EH (cell line): ENCODE measurements around the gene PKD1L1.
"Not testable (repeated sequence)": the region's sequence is repeated elsewhere in the genome, so short reads cannot be mapped to it uniquely, and the experiment has no call there.

Source experiments
- DNase-seq: peaks from one replicate; pipeline ENCODE4 v3.0.0-alpha.2; 2015; ENCODE audit warnings: low read depth

Gene PKD1L1

DNA sequence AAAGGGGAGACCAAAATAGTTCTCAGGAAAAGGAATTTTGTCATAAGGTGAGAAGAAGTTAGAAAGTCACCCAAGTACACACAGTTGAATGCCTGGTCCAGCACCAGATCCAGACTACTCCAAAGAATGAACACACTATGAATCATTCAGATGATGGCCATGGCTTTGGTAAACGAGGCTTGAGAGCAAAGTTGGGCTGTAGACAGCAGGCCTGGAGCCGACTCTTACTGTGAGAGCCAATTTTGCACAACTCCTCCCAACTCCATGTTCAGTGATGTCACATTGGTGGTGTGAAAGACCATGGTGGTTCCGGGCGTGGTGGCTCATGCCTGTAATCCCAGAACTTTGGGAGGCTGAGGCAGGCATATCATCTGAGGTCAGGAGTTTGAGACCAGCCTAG, 131.6 kb downstream of the PKD1L1 start:
- DNase-seq: peak; percentile 75

DNA sequence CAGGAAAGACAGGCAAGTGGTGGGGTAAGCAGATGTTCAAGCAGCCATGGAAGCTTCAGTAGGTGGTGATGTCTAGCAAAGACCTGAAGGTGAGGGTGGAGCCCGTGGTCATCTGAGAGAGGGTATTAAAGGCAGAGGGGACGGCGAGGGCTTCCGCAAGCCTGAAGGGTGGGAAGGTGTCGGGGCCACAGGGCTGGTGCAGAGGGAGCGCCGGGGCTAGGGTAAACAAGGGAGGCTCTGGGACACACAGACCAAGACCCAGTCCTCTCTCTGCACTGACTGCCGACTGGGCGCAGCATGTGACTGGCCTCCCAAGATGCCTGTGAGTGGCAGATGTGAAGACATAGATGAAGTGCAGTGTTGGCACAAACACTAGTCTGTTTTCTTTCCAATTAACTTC, 132.4 kb downstream of the PKD1L1 start:
- DNase-seq: no peak

DNA sequence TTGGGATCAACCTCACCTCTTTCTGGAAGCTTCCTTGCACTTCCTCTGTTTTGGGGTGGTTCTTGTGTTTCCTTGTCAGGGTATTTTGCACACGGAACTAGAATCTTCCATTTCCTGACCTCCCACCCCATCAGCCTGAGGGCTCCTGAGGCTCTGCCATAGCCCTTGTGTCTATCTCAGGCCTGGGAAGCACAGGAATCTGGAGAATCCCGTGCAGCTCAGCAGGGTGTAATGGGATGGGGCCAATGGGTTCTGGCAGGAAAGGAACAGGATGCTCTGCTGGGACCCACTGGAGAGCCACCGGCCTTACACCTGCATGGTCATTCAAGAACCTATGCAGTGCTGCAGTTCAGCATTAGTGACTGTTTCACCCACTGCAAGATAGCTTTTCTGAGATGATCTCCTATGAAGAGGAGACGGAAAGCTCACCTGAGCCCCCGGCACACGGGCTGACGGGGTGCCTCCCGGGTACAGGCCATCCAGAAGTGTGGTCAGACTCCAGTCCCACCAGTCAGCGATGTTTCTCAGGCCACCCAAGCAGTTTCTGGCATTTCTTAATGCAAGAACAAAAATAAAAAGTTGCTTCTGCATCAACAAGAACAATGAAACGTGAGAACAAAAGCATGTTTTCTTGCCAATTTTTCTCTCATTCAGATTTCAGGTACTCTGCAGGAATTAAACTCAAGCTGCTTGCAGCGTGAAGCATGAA, 133.2 kb downstream of the PKD1L1 start:
- DNase-seq: peak; percentile 55

DNA sequence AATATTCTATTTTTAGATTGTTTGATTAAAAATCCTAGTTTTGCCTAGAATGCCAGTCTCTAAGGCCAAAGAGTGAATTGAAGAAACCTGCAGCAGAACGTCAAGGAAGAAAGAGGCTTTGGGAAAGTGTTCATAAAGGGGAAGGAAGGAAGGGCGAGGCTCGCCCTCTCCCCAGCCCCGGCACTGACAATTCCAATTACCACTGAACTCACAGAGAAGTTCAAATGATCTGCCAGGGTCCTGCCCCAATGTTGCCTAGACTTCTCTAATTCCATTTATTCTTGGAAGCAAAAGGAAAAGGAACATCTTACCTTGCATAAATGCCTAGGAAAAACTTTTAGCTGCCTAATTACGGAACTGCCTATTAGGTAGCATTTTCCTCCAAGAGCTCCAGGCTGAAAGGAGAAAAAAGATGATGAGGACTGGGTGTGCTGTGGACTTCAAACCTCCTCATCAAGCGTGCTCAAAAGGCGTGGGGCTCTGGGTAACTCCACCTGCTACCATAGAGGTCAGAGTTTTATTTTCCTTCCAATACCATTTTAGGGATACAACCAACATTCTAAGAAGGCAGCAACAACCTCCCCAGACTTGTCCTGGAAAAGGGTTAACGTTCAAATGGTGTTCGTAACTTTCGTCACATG, 134.5 kb downstream of the PKD1L1 start:
- no peak for DNase-seq

DNA sequence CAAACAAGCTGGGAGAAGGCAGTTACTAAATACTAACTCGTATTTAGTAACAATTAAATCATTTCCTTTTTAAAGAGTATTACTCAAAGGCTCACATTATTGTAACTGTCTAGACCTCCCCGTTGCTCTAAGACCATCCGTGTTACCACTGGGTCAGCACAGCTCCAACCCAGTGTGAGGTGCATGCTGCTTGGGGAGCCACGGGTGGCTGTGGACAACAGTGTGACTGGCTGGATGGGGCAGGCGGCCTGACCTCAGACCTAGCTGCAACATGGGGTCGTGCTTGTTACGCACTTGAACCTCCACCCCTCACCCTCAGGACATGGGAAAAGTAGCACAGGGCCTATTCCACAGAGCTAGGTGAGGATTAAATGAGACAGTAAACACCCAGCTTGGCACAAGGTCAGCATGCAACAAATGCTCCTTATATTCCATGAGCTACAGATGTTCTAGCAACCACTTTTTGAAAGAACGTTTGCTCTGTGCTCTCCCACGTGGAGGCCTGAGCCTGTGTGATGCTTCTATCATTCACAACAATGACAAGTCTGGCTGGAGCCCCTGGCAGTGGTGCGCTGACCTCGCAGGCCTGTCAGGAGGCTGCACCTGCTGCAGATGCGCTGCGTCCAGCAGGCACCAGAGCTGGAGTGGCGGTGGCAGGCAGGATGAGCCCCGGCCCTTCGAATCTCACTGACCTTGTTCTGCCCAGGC, 135.7 kb downstream of the PKD1L1 start:
- no peak for DNase-seq

DNA sequence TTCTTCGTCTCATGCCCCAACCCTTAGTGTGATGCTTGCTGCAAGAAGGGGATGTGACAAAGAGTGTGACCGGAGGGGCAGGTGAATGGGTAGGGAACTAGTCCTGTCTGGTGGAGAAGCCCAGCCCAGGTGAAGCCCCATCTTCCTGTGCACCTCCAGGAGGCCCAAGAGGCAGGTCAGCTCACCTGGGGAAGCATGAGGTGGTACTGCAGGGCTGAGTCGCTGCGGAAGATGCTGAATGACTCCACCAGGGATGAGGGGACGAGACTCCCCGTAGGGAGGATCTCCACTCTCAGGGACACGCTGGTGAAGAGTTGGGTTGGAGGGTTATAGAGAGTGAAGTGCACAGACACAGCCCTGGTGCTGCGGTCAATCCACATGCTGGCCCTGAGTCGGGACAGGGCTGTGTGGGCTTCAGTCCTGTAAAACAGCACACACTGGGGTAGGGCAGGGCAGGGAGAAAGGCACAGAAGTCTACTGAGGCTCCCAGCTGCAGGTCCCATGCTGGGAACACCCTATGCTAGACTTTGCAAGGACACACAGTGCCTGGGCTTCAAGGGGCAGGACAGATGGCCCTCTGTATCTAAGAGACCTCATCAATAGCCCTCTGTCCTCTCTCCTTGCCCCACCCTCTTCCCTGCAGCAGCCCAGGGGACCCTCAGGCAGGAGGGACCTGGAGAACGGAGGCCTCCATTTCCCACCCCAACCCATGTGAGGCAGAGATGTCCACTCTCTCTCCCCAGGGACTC, 136.5 kb downstream of the PKD1L1 start:
- no peak for DNase-seq

DNA sequence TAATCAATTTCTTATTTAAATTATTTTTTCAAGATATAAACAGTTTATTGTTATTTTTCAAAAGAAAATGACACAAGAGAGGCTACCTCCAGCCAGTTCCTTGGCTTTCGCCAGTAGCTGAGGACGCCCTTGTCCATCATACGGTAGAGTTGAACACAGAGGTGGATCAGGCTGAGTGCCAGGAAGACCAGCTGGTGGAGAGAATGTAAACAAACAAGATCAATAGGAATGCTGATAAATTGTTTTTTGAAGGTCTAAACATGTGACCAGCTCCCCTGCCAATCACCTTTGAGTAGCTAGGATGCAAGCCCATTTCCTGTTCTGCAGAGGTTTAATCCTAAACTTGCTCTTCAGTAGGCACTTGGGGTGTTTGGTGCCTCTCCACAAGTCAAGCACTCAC, 138.9 kb downstream of the PKD1L1 start:
- no peak for DNase-seq

DNA sequence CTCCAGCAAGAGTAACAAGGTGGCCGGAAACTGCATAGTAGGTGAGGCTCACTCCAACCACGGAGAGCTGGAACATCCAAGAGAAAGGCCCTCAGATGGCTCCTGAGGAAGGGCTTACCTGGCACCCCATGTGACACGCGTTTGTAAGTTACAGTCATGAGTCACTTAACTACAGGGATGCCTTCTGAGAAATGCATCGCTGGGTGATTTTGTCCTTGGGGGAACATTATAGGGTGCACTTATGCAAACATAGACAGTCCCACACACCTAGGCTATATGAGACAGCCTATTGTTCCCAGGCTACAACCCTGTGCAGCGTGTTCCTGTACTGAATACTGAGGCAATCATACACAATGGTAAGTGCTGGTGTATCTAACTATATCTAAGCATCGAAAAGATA, 139.9 kb downstream of the PKD1L1 start:
- DNase-seq: no peak

DNA sequence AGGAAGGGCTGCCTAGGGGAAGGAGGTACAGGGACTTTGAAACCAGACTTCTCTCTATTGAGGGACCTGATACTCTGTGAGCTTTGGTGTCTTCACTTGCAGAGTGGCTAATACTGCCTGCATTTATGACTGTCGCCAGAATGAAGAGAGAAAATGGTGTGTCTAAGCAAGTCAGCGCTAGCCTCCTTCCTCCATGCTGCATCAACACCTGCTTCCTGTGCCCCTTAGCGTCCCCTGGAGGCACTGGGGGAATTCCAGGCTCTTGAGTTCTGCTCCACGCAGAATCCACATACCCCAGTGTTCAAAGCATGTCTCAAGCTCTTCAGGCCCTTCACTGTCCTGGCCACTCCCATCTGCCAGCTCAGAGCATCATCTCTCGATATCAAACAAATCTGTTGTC, 140.5 kb downstream of the PKD1L1 start:
- no peak for DNase-seq

DNA sequence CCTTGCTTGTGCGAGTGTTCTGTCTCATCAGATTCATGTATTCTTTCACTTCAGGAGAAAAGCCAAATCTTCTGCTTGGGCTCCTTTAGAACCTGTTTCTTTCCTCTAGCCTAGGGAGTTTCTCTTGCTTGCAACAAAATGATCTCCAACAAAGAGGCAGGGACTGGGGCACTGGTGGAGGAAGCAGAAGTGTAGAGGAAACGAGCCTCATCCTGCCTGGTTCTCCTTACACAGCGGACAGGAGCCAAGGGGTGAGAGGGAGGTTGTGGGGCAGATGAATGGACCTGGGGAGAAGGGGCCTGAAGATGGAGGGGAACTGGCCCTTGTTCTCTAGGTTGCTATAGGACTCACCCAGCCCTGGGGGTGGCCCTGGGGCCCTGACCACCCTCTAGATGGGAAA, 141.1 kb downstream of the PKD1L1 start:
- DNase-seq: no peak

DNA sequence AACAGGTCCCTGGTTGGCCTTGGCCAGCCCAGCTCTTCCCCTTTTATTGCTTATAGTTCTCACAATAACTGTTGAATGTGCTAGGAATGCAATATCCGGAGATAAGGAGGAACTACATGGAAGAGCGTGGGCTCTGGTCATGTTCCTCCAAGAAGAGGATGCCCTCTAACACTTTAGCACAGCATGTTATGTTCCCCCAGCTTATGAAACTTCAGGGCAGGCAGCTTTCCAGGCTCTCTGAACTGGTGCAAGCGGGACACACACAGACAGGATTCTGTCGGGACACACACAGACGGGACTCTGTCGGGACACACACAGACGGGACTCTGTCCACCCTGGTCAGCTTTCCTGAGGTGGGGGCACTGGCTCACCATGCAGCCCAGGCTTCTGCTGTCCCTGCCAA, 141.6 kb downstream of the PKD1L1 start:
- no peak for DNase-seq

DNA sequence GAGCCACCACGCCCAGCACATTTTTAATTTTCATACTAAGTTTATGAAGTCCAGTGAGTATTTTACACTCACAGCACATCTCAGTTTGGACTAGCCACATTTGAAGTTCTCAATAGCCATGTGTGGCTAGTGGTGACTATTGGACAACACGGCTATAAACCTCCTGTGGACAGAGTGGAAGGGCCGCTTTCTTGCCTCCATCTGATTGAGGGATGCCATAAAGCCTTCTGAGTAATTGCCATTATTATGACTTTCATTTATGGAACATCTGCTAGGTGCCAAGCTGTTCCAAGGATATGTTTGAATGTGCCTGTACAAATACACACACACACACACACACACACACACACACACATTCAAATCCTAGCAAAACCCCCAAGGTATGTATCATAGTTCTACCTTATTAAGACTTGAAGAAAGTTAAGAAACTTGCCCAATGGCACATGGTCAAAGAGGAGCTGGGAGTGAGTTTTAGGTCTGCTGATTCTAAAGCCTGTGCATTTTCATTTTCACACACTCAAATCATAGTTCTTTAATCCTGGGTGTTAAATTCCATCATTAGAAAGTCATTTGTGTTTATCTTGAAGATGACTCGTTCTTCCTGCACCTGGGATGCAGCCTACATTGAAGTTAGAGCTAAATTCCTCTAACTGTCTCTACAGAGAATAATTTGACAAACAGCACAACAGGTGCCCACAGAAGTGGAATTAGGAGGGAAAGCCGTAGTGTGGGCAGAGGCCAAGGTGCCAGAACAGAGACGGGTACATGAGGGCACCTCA, 143.3 kb downstream of the PKD1L1 start:
- peak; percentile 40 for DNase-seq

DNA sequence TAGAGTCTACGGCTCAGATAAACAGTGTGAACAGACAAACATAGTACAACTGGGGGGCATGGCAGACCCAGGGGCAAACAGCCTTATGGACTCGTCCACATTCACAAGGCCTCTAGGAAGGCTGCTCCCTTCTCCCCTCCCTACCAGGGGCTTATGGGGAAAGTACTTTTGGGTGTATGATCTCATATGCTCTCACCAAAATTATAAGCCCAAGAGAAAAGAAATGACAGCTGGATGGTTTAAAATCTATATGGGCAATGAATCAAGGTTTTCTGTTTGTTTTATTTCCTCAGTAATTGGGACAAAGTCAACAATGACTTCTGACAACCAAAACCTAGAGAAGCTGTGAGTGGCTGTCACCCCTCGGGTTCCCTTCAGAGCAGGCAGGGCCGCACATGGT, 144.4 kb downstream of the PKD1L1 start:
- DNase-seq: peak; percentile 21

DNA sequence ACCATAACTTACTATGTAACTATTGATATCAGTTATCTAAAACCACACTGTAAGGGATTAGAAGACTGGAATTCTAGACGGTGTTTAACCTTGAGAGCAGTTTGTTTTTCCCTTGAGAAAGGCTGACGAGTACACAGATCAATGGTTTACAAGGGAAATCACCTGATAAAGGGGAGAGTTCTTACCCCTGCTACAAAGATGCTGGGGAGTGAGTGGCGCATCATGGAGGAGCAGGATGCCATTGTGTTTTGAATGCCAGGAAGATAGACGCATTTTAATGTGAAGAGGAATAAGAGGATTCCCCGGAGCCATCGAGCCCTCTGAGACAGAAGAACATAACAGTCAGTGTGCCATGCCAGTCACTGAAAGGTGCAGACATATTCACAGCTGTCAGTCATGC, 145.2 kb downstream of the PKD1L1 start:
- no peak for DNase-seq

DNA sequence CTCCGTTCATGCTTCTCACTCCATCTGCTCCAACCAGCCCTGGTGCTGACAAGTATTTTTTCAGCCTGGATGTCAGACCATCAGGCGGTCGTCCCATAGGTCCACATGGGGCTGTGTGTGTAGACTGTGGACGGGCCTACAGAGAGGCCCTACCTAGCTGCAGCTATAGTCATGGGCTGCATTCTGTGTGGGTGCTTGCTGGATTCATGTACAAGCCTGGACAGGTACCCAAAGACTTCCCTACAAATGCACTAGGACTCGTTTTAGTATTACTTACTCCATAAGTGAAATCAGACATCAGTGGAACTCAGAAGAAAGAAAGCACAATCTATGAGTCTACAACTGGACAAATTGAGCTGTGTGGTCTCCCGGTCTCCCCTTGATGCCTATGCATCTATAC, 146.8 kb downstream of the PKD1L1 start:
- DNase-seq: no peak

DNA sequence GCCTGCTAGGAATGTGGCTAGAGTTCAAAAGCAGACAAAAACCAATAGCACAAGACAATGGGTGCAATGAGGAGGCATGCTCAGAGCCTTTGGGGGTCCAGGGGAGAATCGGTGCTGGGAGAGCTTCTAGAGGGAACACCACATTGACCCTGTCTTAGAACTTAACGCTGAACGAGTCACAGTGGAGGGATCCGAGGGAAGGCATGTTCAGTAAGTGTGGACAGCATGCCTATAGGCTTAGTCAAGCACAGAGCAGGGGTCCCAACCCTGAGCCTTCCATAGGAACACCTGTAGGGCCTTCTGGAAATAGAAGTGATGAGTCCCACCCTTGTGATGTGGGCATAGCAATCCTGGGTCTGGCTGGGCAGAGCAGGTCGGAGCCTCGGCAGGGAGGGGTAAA, 148.7 kb downstream of the PKD1L1 start:
- peak; percentile 37 for DNase-seq

DNA sequence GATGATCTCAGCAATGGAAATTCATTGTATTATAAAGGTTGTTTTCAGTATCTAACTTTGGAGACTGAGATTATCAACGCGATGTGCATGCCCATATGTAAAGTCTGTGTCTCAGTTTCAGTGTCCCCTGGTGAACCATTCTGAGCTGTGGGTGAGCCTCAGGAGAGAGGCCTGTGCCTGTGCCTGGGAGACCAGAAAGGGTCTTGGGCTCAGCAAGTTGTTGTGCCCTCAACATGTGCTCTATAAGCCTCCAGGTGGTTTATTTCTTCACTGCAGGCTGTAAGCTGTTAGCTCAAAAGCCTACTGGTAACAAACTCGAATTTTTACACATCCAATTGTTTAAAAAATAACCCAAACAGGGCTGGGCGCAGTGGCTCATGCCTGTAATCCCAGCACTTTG, 151.9 kb downstream of the PKD1L1 start:
- DNase-seq: peak; percentile 55

DNA sequence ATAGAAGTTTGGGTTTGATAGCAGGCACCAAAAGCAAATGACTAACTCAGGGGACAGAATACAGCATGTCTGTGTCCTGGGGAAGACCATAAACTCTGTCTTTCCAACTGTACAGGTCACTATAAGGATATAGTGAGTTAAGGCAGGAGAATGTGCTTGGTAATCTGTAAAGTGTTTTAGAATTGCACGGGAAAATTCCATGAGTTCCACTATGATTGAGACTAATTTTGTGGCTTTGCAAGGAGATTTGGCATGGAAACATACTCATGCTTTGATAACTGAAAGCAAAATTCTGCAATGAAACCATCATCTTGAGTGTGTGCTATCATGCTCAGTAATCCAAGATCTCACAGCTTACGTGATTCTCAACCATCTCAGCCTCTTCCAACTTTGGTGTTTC, 152.6 kb downstream of the PKD1L1 start:
- peak; percentile 99 for DNase-seq

DNA sequence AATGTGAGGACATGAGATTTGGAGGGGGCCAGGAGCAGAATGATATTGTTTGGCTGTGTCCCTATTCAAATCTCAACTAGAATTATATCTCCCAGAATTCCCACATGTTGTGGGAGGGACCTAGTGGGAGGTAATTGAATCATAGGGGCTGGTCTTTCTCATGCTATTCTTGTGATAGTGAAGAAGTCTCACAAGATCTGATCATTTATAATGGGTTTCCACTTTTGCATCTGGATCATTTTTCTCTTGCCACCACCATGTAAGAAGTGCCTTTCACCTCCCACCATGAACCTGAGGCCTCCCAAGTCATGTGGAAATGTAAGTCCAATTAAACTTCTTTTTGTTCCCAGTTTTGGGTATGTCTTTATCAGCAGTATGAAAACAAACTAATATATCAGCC, 153.1 kb downstream of the PKD1L1 start:
- DNase-seq: peak; percentile 64

DNA sequence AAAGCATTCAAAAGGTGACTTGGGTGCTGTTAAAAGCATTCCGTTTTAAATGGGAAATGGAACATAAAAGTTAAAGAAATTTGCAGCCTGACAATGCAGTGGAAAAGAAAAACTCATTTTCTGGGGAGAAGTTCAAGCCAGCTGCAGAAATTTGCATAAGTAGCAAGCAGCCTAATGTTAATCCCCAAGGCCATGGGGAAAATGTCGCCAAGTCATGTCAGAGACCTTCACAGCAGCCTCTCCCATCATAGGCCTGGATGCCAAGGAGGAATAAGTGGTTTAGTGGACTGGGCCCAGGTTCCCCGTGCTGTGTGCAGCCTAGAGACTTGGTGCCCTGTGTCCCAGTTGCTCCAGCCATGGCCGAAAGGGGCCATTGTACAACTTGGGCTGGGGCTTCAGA, 154.2 kb downstream of the PKD1L1 start:
- no peak for DNase-seq

DNA sequence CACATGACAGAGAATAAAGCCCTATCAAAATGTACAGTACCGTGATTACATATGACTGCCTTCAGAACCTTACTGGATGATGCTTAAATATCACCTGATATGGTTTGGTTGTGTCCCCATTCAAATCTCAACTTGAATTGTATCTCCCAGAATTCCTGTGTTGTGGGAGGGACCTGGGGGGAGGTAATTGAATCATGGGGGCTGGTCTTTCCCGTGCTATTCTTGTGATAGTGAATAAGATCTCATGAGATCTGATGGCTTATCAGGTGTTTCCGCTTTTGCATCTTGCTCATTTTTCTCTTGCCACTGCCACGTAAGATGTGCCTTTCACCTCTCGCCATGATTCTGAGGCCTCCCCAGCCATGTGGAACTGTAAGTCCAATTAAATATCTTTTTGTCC, 155.1 kb downstream of the PKD1L1 start:
- not testable (repeated sequence) for DNase-seq
